CD4-positive, alpha-beta T cell treated with Interleukin-4 for 4 hours (primary cell): ENCODE measurements around the gene PHETA1.
A peak's percentile ranks its signal among the peaks of the same experiment; 100 is the strongest.
"Not testable (repeated sequence)": the region's sequence is repeated elsewhere in the genome, so short reads cannot be mapped to it uniquely, and the experiment has no call there.

ENCODE experiments used
- DNase-seq: peaks from one replicate; pipeline ENCODE4 v3.0.0-alpha.2; 2020

Gene PHETA1

DNA sequence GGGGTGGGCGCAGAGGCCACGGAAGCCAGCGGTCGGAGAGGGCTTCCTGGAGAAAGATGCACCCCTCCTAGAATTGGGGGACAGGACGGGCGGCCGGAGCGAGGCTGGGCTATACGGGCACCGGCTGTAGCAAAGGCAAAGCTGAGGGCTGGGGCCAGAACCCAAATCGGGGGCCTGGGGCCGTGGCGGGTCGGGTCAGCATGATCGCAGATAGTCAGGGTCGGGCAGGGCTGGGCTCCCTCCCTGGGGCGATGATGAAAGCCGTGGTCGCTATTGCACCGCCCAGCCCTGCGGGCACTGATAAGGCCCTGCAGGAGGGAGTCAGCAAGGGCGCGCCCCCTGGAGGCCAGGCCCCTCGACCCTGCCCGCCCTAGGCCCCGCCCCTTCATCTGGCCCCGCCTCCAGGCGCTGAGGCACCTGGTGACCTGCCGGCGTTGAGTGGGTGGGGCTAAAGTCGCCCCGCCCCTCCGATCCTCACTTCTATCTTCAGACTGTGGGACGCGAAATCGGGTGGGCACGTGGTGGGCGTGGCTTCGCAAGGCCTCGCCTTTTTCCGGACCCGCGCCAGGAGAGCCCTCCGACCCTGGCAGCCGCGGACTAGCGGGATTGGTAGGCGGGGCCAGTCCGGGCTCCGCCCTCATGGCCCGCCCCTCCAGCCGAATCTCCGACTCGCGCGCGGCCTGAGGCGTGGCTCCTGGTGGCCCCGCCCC lies 36.4 kb upstream of the PHETA1 start:
- peak; percentile 96 for DNase-seq

DNA sequence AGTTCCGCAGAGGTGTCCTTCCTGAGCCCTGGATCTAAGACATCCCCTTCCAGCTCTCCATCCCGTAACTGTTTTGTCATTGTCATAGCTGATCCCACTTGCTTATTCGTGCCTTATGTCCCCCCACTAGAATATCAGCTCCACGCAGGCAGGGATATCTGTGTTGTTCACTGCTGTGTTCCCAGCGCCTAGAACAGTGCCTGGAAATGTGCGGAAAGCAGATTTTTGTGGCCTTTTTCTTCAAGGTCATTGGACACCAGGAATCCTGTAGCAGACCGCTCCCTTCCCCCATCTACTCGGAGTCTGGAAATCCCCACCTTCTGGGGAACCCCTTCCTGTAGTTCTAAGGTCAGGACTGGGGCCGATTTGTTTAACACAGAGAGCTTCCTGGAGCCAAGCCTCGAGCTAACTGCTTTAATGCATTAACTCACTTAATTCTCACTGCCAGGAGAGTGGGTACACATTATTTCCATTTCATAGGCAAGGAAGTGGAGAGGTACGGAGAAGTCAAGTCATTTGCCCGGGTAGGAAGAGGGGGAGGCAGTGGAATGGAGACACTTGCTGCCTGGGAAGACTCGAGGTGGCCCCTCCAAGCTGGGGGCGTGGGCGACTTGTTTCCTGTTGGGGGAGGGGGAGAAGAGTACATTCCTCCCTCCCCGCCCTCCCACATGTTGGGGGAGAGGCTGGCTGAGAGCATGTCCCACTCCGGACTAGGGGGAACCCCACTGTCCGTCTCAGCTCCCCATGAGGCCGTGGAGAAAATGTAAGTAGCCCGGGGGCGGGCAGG lies 35.7 kb upstream of the PHETA1 start:
- DNase-seq: peak; percentile 66

DNA sequence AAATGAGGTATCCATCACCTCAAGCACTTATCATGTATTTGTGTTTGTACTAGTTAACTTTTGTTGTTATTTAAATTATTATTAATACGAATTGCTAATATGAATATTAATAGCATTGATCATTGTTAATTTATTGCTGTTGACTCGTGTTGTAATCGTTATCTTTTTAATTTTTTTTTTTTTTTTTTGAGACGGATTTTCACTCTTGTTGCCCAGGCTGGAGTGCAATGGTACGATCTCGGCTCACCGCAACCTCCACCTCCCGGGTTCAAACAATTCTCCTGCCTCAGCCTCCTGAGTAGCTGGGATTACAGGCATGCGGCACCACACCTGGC lies 33.6 kb upstream of the PHETA1 start:
- DNase-seq: not testable (repeated sequence)

DNA sequence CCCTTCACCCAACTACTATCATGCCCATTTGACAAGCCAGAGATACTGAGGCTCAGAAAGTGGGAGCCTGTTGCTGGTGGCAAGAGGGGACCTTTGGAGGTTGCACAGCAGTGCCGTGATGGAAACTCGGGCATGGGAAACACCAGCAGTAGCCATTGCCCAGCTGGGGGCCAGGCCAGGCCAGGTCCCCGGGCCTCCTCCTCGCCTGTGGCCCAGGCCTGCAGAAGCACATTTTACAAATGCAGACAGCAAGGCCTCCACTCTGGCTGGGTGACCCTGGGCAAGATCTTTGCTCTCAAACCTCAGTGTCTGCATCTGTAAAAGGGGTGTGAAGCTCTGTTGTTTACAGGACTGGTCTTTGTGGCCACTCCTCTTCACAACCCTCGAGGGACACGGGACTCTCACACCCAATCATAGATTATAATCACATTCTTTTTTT lies 32.3 kb upstream of the PHETA1 start:
- no peak for DNase-seq

DNA sequence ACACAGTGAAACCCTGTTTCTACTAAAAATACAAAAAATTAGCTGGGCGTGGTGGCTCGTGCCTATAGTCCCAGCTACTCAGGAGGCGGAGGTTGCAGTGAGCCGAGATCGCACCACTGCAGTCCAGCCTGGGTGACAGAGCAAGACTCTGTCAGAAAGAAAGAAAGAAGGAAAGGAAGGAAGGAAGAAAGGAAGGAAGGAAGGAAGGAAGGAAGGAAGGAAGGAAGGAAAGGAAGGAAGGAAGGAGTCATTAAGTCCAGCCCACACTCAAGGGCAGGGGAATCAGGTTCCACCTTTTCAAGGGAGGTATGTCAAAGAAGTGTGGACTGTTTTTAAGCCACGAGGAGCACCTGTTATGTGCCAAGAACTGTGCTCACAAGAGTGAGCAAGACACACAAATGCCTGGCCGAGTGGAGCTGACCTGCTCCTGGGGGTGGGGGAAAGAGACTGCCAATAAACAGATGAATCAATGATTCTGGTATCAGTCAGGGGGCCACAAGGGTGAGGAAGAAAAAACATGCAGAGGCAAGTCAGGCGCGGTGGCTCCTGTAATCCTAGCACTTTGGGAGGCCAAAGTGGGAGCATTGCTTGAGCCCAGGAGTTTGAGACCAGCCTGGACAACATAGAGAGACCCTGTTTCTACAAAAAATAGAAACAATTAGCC lies 31.0 kb upstream of the PHETA1 start:
- DNase-seq: not testable (repeated sequence)

DNA sequence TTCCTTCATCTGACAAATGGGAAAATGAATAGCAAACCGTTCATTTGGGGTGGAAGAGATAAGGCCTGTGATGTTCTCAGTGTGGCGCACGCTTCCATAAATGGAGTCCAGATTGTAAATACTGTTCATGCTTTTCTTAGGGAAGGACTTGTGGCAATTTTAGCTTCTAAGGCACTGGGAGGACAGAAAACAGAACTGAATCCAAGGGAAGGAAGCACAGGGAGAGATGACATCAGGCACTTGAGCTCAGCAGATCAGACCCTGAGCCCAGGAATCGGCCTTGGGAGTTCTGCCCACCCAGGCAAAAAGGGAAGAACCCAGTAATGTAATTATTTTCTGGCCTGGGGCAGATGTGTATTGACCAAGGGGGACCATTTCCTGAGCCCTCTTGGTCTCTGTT lies 29.6 kb upstream of the PHETA1 start:
- no peak for DNase-seq

DNA sequence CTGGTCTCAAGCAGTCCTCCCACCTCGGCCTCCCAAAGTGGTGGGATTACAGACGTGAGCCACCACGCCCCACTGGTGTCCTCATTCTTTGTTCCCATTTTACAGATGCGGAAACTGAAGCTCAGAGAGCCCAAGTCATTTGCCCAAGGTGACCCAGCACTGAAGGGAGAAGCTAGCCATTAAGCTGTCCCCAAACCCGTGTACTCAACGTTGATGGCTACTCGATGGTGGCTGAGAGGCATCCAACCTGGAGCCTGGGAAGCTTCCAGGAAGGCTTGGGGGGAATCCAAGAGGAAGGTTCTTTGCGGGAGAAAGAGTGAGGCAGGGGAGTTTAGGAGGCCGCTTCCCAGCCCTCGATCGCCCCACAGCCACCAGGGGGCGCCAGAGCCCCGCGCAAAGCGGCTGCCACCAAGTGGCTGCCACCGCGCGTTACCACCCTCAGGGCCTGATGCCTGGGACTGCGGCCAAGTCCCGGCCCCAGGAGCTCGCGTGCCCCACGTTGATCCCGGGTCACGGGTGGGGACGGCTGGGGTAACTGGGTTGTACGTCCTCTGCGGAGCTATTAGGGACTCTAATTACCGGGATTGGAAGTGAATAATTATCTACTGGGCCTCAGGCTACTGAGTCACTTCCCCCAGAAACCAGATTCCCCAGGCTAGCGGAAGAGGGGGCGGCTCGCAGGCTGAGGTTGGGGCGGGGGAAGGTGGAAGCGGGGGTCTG lies 28.0 kb upstream of the PHETA1 start:
- peak; percentile 78 for DNase-seq

DNA sequence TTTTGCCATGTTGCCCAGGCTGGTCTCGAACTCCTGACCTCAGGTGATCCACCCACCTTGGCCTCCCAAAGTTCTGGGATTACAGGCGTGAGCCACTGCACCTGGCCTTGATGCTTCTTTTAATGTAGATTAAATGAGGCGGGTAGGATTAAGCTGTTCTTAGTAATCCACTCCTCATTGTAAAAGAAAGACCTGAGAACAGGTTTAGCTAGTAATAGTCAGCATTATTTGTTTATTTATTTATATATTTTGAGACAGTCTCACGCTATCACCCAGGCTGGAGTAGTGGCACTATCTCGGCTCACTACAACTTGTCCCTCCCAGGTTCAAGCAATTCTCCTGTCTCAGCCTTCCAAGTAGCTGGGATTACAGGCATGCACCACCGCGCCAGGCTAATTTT lies 27.4 kb upstream of the PHETA1 start:
- not testable (repeated sequence) for DNase-seq

DNA sequence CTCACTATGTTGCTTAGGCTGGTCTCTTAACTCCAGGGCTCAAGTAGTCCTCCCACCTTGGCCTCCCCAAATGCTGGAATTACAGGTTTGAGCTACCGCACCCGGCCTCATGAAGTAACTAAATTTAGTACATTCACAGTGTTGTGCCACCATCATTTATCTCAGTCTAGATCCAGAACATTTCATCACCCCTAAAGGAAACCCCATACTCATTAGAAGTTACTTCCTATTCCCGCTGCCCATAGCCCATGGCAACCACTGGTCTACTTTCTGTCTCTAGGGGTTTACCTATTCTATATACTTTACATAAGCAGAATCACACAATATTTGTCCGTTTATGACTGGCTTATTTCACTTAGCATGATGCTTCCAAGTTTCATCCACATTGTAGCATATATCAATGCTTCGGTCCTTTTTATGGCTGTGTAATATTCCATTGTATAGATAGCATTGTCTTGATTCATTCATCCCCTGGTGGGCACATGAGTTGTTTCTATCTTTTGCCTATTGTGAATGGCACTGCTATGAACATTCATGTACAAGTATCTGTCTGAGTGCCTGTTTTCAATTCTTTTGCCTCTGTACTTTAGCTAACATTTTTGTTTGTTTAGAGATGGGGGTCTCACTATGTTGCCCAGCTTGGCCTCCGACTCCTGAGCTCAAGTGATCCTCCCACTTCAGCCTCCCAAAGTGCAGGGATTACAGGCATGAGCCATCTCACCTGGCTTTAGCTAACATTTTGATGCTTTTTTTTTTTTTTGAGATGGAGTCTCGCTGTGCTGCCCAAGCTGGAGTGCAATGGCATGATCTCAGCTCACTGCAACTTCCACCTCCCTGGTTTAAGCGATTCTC lies 26.7 kb upstream of the PHETA1 start:
- no peak for DNase-seq

DNA sequence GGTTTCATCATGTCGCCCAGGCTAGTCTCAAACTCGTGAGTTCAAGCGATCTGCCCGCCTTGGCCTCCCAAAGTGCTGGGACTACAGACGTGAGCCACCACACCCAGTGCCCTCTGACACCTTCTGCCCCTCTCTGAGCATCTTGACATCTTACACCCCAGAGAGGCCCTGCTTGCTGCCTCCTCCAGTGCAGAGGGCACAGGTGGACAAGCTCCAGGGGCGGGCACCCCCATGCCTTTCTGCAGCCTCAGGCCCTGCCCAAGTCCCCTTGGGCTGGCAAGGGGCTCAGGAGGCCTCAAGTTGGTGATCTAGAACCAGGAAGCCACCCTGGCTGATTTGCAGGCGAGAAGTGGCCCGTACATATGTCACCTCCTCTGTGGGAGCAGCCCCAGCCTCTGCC lies 25.6 kb upstream of the PHETA1 start:
- DNase-seq: no peak

DNA sequence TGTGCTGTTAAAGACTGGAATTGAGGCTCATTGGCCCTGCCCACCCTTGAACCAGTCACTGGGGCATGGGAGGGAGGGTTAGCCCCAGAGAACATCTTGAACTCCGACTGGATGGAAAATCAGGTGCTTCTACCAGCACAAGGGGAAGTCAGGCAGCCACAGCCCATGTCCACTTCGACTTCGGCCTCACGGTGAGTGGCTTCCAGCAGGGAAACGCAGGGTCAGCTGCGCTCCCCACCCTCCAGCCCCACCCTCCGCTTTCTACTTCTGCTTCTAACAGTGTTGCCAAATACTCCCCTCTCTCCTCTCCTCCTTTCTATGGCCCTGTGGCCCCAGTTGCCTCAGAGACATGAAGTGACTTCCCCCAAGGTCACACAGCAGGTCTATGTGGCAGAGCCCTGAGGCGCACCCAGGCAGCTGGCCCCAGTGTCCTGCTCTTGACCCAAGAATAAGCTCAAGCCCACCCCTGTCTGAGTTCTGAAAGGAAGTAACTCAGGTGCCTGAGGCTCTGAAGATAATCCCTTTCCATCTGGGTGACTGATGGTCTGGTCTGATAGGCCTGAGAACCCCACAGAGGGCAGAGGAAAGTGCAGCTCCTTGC lies 24.9 kb upstream of the PHETA1 start:
- no peak for DNase-seq

DNA sequence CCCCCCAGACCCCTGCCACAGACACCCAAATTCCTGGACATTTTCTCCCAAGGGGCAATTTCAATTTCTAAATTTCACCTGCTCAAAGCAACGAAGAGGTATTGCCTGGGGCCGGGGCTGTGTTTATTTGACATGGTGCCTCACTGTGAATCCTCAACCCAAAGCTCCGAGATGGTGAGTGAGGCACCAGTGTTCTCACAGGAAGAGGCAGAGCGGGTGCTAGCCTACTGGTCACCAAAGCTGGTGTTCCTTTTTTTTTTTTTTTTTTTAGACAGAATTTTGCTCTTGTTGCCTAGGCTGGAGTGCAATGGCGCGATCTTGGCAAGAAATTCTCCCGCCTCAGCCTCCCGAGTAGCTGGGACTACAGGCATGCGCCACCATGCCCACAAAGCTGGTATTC lies 22.0 kb upstream of the PHETA1 start:
- no peak for DNase-seq

DNA sequence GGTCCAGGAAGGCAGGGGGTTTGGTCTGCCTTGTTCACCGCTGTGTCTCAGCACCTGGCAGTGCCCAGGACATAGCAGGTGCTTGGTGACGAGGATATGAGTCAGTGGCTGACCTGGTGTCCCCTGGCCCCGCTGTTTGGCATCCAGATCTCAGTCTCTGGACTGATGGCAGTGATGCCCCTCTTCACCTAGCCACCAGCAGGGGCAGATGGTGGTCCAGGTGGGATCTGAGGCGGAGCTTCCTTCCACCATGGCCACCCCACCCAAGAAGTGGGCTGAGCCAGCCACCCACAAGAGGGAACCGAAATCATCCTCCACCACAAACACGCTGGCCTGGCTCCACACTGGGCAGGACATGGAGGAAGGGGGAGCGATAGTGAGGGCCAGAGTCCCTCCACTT lies 20.7 kb upstream of the PHETA1 start:
- no peak for DNase-seq

DNA sequence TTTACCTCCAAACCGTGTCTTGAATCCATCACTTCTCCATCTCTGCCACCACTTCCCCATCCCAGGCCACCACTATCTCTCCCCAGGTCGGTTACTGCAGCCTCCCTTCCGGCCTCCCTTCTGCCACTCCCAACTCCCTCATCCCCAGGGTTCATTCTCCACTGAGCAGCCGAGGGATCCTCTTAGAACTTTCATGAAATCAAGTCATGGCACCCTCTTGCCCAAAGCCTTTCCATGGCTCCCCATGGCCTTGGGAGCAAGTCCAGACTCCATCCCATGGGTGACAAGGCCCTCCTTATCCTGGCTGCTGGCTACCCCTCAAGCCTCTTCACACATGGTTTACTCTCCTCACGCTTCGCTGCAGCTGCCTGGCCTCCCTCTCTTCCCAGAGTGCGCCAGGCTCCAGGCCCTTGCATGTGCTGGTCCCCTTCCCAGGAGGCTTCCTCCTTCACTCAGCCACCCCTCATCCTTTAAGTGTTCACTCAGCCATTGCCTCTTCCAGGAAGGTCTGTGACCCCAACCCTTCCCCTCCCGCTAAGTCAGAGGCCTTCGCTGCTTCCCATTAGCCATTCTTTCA lies 18.9 kb upstream of the PHETA1 start:
- DNase-seq: no peak

DNA sequence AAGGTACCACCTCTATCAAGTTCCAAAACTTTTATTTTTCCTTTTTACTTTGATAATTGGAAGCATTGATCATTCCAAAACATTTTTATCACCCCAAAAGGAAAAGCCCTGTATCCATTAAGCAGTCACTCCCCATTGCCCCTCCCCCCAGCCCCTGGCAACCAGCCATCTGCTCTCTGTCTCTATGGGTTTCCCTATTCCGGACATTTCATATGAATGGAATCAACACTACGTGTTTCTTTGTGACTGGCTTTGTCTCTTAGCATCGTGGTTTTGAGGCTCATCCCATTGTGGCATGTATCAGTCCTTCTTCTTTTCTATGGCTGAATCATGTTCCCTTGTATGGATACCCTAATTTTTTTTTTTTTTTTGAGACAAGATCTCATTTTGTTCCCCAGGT lies 18.0 kb upstream of the PHETA1 start:
- DNase-seq: no peak

DNA sequence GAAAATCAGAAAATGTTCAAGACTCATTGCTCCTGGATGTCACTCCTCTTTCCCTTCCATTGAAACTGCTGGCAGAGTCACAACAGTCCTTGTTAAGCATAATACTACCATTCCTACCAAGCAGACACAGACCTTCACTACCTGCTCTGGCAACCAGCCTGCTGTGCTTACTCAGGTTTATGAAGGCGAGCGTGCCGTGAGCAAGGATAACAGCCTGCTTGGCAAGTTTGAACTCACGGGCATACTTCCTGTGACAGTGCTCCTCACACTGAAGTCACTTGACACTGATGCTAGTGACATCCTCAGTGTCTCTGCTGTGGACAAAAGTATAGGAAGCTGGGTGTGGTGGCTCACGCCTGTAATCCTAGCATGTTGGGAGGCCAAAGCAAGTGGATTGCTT lies 15.7 kb upstream of the PHETA1 start:
- DNase-seq: no peak

DNA sequence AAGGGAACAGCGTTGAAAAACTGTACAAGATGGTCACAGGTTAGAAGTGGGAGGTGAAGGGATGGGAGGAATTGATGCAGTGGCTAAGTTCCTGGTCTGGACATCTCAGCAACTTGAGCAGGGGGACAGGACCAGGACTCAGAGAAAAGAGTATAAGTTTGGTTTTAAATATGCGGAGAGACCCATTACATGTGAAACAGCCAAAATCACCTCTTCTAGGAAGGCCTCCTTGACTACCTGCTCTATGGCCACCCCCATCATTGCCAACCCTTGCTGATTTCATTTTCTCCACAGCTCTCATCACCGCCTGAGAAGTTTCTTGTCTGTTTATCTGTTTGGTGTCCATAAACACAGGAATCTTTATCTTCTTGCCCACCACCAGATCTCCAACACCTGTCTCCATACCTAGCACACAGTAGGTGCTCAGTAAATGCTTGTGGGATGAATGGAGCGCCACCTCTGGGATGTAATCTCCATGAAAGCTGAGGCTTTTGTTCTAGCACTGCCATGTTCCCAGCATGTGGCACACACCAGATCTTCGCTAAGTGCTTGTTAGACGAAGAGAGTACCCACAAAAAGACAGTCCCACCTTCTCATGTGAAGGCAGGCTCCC lies 11.2 kb upstream of the PHETA1 start:
- DNase-seq: no peak

DNA sequence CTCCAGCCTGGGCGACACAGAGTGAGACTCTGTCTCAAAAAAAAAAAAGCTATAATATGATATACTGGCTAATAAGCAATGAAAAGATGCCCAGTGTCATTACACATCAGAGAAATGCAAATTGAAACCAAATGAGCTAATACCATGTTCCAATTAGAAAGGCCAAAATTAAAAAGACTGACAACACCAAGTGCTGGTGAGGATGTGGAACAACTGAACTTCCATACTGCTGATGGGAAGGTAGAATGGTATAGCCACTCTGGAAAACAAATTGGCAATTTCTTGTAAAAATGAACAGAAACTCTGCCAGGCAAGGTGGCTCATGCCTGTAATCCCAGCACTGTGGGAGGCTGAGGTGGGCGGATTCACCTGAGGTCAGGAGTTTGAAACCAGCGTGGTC lies 8.5 kb upstream of the PHETA1 start:
- no peak for DNase-seq

DNA sequence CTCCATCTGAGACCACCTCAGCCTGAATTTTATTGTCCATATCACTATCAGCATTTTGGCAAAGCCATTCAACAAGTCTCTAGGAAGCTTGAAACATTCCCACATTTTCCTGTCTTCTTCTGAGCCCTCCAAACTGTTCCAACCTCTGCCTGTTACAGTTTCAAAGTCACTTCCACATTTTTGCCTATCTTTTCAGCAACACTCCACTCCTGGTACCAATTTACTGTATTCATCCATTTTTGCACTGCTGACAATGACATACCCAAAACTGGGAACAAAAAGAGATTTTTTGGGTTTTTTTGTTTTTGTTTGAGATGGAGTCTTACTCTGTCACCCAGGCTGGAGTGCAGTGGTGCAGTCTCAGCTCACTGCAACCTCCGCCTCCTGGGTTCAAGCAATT lies 4.3 kb upstream of the PHETA1 start:
- not testable (repeated sequence) for DNase-seq

DNA sequence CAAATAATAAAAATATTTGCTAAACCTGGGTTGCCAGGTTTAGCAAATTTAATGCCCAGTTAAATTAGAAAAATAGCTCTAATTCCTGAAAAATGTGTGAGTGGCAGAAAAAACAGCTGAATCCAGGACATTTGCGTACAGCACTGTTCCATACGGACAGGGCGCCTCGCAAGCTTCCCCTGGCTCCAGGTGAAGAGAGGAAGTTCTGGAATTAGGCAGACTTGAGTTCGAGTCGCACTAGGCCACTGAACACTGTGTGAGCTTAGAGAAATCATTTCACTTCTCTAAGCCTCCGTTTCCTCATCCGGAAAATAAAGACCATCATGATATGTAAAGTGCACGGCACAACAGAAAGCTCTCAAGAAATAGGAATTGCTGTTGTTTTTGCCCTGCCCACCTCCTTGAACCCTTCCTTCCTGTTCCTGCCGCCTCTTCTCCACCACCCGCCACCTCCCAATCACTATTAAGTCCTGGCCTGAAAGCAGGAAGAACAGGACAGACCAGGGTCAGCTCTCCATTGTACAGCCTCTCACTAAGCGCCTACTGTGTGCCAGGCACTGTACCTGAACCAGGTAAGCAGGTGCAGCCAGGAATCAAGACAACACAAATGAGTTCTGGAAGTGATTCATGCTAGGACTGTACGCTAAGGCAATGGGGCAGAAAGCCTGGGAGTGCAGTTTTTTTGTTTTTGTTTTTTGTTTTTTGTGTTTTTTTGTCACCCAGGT lies 763 bp upstream of the PHETA1 start:
- DNase-seq: no peak
